Stimulated activated CD4-positive, alpha-beta T cell treated with anti-CD3 and anti-CD28 coated beads, Interleukin-4, amount 100 ng/mL, for 48 hours (primary cell): ENCODE results near the gene SHMT2.
"Not testable (repeated sequence)": the region's sequence is repeated elsewhere in the genome, so short reads cannot be mapped to it uniquely, and the experiment has no call there.

ENCODE experiments used
- DNase-seq, 2 donors: peaks; one replicate each; pipeline ENCODE4 v3.0.0-alpha.2; 2020; ENCODE audit warnings: low read depth in 2 of 2

The SHMT2 gene

DNA sequence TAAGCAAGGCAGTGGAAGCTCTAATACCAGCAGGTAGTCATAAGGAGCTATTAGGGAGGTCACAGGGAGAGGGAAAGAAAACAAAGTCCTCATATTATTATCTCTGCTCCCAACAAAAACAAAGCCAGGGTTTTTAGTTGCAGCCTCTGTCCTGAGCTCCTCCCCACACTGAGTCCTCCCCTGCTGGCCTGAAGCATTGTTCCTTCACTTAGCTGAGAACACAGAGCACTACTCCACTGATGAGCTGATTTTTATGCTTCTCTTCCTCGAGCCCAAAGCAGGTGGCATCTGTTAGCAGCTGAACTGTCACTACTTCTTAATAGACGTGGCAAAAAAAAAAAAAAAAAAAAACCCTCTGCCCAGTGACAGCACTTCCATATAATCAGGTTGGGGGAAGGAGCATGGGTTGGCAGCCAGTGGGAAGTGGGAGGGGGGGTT, 31.9 kb downstream of the SHMT2 start:
- no peak for DNase-seq

GRCh38 chr12:57262126-57262822, 32.8 kb downstream of the SHMT2 start:
- no peak for DNase-seq

- DNase-seq: no peak
Measured at GRCh38 chr12:57263096-57263495, 33.6 kb downstream of the SHMT2 start.

- no peak for DNase-seq
Measured at GRCh38 chr12:57266681-57267080, 37.2 kb downstream of the SHMT2 start.

GRCh38 chr12:57268264-57268663, 38.8 kb downstream of the SHMT2 start:
- peak; percentile 18 to 37 for DNase-seq

DNA sequence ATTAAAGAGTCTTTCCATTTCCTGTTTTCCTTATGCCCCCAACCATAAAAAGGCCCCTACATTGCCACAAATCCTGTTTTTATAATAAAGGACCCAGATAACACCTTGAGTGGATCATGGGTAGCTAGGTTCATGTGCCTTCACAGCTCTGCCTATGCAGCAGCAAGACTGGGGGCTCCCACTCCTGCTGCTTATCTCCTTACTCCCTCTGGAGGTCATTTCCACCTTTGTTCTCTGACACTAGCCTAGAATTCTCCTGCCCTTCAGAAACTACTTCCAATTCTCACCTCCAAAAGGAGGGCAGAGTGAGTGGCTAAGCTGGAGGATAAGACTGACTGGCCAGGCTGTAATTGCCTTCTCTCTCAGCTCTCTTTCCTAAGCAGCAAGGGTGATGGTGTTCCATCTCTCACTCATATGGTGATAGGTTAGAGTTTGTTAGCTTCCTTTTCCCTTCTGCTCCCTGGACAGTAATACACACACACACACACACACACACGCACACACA, 41.5 kb downstream of the SHMT2 start:
- no peak for DNase-seq

DNA sequence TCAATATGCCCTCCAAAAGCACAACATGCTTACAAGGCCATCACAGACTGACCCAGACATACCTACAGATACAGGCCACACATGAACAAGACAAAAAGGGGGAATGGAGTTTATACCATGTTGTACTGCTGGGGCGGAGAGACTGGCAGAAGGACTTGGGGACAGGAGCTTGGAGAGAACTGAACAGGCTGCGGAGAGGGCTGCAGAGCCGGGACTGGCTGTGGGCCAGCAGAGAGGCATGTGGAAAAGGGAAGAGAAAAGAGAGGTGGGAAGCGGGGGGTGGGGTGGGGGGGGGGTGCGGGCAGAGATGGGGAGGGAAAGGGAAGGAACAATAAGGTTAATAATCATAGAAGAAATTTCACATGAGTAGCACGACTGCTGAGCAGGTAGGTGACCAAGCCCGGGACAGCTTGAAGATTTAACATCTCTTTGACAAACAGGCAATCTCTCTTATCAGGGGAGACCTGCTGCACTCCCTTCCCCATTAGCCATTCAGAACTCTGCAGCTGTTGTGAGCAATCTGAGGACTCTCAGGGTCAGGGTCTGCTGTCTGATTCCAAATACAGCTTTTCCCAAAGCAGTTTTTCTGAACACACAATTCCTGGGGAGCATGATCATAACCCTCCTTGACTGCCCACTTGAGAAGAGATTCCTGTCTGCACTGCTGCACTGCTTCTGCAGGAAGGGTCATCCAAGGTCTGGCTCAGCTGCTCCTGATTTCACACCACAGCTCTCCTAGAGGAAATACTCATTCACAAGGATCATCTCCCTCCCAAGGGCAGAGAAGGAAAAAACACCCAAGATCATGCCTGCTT, 43.0 kb downstream of the SHMT2 start:
- no peak for DNase-seq

DNA sequence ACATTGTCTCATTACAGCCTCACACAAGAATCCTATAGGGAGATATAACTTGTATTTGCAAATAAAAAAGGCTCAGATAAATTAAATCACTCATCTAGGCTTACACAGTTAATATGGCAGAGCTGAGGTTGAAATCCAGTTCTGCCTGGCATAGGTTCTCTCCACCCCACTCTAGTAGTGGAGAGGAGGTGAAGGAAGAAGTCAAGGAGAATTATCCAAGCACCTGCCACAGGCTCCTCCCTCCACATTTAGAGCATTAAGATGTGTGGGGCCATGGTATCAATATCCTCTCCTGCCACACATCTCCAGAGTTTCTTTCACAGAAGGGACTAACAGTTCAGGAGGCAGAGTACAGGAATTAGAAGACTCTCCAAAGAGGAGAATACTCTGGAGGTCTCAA, 44.0 kb downstream of the SHMT2 start:
- no peak for DNase-seq

DNA sequence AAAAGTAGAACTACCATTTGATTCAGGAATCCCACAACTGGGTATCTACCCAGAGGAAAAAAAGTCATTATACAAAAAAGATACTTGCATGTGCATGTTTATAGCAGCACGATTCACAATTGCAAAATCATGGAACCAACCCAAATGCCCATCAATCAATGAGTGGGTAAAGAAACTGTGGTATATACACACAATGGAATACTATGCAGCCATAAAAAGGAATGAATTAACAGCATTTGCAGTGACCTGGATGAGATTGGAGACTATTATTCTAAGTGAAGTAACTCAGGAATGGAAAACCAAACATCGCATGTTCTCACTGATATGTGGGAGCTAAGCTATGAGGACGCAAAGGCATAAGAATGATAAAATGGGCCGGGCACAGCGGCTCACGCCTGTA, 46.7 kb downstream of the SHMT2 start:
- DNase-seq: not testable (repeated sequence)

DNA sequence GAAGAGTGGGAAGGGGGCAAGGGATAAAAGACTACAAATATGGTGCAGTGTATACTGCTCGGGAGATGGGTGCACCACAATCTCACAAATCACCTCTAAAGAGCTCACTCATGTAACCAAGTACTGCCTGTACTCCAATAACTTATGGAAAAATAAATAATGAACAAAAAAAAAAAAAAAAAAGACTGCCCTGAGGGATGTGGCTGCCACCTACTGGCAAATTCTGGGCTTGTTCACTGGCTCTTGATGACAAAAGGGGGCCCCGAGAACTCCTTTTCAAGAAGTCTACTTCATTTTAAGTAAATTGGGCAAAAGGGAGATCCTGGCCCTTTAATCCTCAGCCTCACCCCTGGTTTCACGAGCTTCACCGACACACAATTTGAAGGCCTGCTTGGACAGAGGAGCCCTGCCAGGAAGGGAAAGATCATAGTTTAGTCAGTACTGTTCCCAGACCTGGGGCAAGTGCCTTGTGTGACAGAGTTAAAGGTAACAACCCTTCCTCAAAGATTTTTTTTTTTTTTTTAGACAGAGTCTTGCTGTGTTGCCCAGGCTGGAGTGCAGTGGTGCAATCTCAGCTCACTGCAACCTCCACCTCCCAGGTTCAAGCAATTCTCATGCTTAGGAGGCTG, 47.5 kb downstream of the SHMT2 start:
- peak in 1 of 2 donors; percentile 10 for DNase-seq

- no peak for DNase-seq
Measured at GRCh38 chr12:57278465-57279381, 49.2 kb downstream of the SHMT2 start.

DNA sequence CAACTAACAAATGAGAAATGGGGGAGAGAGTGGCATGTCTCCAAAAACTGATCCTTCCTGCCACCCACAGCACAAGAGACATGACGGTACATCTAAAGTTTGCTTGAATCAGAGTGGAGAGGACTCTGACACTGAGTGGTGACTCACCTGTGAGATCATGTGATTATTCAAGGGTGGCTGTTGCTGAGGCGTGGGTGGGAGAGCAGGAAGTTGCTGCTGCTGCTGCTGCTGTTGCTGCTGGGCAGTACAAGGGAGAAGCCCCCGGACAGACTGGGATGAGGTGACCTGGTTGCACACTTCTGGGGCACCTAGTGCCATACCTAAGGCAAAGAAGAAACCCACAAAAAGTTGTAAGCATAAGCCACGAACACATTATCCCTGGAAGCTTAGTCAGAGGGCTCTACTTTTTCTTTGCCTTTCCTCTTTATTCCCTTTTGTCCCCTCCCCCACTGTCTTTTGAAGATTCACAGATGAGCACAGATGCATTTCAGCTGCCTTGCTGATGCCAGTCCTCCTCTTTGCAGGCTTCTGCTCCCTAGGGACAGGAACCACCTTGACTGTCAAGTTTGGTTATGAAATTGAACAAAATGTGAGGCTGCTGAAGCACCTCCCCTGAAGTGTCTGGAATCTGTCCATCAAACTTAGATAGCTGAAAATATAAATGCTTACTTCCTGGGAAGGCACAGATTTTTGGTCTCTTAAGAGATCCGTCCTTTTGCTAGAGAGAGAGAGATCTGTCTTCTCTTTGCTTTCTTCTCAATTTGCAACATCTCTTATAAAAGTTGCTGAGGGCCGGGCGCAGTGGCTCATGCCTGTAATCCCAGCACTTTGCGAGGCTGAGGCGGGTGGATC, 50.9 kb downstream of the SHMT2 start:
- DNase-seq: peak; percentile 53 to 70

DNA sequence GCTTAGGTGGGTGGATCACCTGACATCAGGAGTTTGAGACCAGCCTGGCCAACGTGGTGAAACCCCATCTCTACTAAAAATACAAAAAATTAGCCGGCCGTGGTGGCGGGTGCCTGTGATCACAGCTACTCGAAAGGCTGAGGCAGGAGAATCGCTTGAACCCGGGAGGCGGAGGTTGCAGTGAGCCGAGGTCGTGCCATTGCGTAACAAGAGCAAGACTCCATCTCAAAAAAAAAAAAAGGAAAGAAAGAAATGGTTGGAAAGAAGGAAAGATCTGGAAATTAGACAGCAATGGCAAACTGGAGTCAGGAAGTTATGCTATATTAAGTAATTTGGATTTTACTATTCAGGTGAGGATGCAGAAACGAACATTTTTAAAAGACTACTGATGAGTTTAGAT, 52.6 kb downstream of the SHMT2 start:
- DNase-seq: not testable (repeated sequence)
